GM12892 (cell line): ENCODE measurements around the gene GPT2.
"Not testable (repeated sequence)": the region's sequence is repeated elsewhere in the genome, so short reads cannot be mapped to it uniquely, and the experiment has no call there.

ENCODE experiments used
- DNase-seq: peaks from one replicate; pipeline ENCODE4 v3.0.0; 2011; ENCODE audit not compliant: insufficient read length
- FAIRE-seq: peaks from 2 replicates; lab custom pipeline; 2011; peaks lifted over from hg19 to GRCh38; lab: Jason Lieb, UNC
- POLR2A ChIP-seq: IDR thresholded peaks from 2 replicates; pipeline ENCODE4 v1.6.1; 2011; ENCODE audit warnings: low read depth, low read length, control low read depth
- POLR2AphosphoS5 ChIP-seq: IDR thresholded peaks from 2 replicates; pipeline ENCODE4 v1.6.1; 2011; ENCODE audit warnings: low read depth, low read length, control low read depth
- TAF1 ChIP-seq: IDR thresholded peaks from 2 replicates; pipeline ENCODE4 v1.6.1; 2011; ENCODE audit warnings: low read depth, mild to moderate bottlenecking, control low read depth, low read length, borderline replicate concordance

GPT2 gene

GRCh38 chr16:46850619-46851555, 33.3 kb upstream of the GPT2 start:
- TF ChIP-seq POLR2AphosphoS5 (no peak), TAF1 (no peak), POLR2A (no peak)
- FAIRE-seq: no peak
- no peak for DNase-seq

GRCh38 chr16:46852130-46852529, 32.0 kb upstream of the GPT2 start:
- TF ChIP-seq TAF1: no peak
- no peak for TF ChIP-seq POLR2A
- no peak for TF ChIP-seq POLR2AphosphoS5
- DNase-seq (no peak), FAIRE-seq (no peak)

- FAIRE-seq (peak; percentile 76), DNase-seq (peak; percentile 45)
- TF ChIP-seq TAF1 (no peak), POLR2A (no peak), POLR2AphosphoS5 (no peak)
Observed at GRCh38 chr16:46853713-46854443, 30.3 kb upstream of the GPT2 start.

GRCh38 chr16:46854846-46855245, 29.3 kb upstream of the GPT2 start:
- TF ChIP-seq TAF1 (no peak), POLR2AphosphoS5 (no peak), POLR2A (no peak)
- no peak for FAIRE-seq
- DNase-seq: no peak

GRCh38 chr16:46855389-46855788, 28.8 kb upstream of the GPT2 start:
- DNase-seq (no peak), FAIRE-seq (no peak)
- TF ChIP-seq POLR2A (no peak), POLR2AphosphoS5 (no peak), TAF1 (no peak)

- FAIRE-seq (no peak), DNase-seq (no peak)
Observed at GRCh38 chr16:46857368-46857945, 26.7 kb upstream of the GPT2 start.

GRCh38 chr16:46858151-46858550, 26.0 kb upstream of the GPT2 start:
- DNase-seq (no peak), FAIRE-seq (no peak)
- TF ChIP-seq POLR2A (no peak), POLR2AphosphoS5 (no peak), TAF1 (no peak)

More at GRCh38 chr16:46857368-46857945, 26.7 kb upstream of the GPT2 start:
- no peak for TF ChIP-seq TAF1
- TF ChIP-seq POLR2A: no peak
- no peak for TF ChIP-seq POLR2AphosphoS5

- DNase-seq (no peak), FAIRE-seq (no peak)
- no peak for TF ChIP-seq TAF1
- TF ChIP-seq POLR2AphosphoS5: no peak
- TF ChIP-seq POLR2A: no peak
Observed at GRCh38 chr16:46859719-46860152, 24.4 kb upstream of the GPT2 start.

- TF ChIP-seq POLR2A (no peak), POLR2AphosphoS5 (no peak), TAF1 (no peak)
- no peak for FAIRE-seq
- DNase-seq: no peak
Observed at GRCh38 chr16:46862555-46863447, 21.4 kb upstream of the GPT2 start.

- no peak for FAIRE-seq
- no peak for TF ChIP-seq POLR2A
- TF ChIP-seq TAF1: no peak
- TF ChIP-seq POLR2AphosphoS5: no peak
- no peak for DNase-seq
Observed at GRCh38 chr16:46866286-46866685, 17.9 kb upstream of the GPT2 start.

GRCh38 chr16:46867486-46867885, 16.7 kb upstream of the GPT2 start:
- FAIRE-seq, DNase-seq: not testable (repeated sequence)

- FAIRE-seq, DNase-seq: not testable (repeated sequence)
Observed at GRCh38 chr16:46868891-46869290, 15.3 kb upstream of the GPT2 start.
